HG03135 (cell line): Measurements from ENCODE around the gene NAGLU.
"Not testable (repeated sequence)": the region's sequence is repeated elsewhere in the genome, so short reads cannot be mapped to it uniquely, and the experiment has no call there.

ENCODE experiments used
- ATAC-seq: cut with Tn5 transposase; IDR thresholded peaks from one replicate; pipeline ENCODE4 v1.9.1; 2021; ENCODE audit warnings: mild to moderate bottlenecking, moderate library complexity; ENCODE audit not compliant: unreplicated experiment

Gene NAGLU

DNA sequence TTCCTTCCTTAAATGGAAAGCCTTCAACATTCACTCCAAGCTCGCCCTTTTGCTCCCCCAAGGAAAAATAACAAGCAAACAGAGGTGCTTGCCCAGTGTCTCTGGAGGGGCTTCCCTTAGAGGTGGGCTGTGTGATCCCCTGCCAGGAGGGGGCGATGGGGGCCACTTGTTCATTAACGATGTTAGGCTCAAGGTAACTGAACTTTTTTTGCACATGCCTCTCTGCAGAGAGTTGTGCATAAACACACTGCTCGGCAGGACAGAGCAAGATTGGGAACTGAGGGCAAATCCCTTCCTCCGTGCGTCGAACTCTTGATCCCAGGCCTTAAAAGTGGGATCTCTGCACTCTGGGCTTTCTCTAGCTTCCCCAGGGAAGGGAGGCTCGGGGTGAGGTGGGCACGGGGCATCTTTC is 15.5 kb upstream of the NAGLU start:
- no peak for ATAC-seq

DNA sequence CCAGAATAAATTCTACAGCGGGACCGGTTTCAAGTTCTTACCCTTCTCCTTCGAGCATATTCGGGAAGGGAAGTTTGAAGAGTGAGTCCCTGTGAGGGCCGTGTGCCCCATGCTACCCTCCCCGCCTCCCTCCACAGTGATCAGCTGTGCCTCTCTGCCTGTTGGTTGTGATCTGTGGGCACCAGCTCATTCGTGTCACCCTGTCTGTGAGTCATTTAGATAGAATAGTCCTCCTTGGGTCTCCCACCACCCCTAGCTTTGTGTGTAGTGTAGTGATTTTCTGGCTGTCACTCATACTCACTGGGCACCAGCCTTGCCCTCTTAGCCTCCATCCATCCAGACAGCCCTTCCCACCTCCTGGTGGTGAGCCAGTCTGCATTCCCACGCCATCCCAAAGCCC is 15.0 kb upstream of the NAGLU start:
- no peak for ATAC-seq

DNA sequence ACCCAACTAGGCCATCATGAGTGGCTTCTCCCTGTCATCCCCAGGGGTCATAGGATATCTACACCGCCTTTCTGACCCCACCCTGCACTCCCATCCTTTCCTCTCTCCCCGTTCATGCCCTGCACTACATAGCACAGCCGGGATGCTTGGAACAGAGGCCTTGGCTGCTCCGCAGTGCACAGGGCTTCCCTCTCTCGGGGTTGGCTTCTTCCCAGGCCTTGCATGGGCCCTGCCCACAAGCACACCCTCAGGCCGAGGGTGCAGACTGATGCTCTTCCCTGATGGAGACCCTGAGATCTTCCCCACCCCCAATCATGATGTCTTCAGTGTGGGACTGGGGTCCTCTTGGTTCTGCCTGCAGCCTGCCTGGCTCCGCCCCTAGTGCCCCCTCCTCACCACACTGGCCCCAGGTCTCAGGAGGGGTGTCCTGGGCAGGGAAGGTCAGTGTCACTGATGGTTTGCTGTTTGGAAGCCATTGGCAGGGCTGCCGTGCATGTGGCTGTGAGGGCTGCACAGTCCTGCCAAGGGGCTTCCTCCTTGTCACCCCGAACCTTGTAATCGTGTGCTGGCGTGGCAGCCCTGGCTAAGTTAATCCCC is 14.3 kb upstream of the NAGLU start:
- no peak for ATAC-seq

DNA sequence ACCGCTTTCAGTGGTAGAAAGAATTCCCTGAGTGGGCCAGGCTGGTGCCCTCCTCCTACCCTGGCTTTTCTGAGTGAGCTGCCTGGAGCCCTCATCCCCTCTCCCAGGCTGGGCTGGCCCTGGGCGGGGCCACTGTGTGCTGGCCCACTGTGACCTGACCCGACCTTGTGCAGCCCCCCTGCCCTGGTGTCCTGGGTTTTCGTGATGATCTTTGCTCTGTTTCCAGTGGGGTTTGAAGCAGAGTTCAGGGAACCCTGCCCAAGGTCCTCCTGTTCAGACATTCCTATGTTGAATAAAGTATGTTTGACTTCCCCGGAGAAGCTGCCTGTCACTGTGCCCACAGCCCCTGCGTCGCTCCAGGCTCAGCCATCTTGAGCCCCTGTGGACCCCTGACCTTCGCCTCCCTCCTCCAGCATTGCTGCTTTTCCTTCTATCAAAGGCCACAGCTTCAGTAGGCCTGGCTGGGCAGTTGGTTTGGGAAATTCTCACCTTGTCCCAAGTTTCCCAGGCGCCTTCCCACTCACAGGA is 13.7 kb upstream of the NAGLU start:
- ATAC-seq = no peak

DNA sequence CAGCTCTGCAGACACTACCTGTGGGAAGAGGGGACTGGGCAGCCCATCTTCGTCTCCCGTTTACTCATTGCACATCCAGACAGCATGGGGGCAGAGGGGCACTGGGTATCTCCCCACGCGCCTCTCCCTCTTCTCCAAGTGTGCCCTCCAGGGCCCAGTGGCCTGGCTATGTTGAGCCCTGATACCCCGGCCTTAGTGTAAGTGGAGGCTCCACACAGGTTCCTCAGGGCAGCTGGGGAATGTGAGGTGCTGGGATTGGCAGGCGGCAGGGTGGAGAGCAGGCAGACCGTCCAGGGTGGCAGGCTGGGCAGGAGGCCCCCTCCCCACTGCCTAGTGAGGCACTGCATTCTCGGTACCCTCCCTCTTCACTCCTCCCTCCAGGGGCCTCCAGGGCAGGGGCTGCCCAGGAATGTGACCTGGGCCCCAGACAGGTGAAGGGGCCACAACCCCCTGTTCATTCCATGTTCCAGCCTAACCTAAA is 13.2 kb upstream of the NAGLU start:
- ATAC-seq = no peak

DNA sequence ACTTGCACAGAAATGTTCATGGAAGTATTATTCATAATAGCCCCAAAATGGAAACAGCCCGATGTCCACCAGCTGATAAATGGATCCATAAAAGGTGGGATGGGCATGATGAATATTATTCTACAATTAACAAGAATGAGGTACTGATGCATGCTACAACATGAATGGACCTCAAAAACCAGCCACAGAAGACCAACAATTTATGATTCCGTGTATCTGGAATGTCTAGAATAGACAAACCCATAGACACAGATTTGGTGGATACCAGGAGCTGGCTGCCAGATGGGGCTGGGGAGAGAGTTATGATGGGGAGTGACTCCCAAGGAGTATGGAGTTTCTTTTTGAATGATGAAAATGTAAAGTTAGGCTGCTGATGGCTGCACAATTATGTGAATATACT is 10.8 kb upstream of the NAGLU start:
- no peak for ATAC-seq

DNA sequence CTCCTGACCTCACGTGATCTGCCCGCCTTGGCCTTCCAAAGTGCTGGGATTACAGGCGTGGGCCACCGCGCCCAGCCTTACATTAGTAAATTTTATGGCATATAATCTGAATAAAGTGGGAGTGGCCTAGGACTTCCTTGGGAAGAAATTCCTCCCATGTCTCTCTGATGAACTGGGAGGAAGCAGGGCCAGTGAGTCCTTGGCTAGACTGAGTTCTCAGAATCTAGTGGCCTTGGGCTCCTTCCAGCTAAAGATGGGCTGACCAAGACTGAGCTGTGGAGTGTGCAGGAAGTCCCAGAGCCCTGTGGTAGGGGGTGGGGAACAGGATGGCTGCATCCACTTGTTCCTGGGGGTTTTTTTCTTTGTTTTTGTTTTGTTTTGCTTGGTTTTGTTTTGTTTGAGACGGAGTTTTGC is 10.0 kb upstream of the NAGLU start:
- ATAC-seq = no peak

DNA sequence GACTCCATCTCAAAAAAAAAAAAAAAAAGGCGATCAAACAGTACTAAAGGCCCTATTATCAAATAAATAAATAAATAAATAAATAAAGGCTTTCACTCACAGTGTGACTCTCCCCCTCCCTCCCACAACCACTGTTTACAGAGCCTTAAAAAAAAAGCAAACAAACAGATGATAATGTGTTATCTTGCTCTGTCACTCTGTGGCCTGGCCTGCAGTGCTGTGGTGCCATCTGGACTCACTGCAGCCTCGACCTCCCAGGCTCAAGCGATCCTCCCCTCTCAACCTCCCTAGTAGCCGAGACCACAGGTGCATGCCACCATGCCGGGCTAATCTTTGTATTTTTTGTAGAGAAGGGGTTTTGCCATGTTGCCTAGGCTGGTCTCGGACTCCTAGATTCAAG is 8.1 kb upstream of the NAGLU start:
- ATAC-seq = no peak

DNA sequence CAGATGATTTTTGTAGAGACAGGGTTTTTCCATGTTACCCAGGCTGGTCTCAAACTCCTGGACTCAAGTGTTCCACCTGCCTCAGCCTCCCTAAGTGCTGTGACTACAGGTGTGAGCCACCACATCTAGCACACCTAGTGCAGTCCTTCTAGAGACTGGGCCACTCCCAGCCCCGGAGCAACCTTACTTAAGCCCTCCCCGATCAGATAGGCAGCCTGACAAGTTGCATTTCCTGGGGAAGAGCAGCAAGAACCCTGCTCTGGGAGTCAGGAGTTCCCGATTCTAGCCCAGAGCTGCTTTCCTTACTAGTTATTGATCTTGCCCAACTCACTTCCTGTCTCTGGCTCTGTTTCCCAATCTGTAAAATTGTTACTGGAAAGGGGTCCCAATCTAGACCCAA is 7.0 kb upstream of the NAGLU start:
- ATAC-seq = no peak

DNA sequence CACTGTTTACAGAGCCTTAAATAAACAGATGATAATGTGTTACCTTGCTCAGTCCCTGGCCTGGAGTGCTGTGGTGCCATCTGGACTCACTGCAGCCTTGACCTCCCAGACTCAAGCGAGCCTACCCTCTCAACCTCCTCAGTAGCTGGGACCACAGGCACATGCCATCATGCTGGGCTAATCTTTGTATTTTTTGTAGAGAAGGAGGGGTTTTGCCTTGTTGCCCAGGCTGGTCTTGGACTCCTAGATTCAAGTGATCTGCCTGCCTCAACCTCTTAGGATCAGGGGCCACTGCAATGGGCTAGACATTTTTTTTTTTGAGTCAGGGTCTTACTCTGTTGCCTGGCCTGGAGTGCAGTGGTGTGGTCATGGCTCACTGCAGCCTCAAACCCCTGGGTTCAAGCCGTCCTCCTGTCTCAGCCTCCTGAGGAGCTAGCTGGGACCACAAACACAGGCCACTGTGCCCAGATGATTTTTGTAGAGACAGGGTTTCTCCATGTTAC is 5.0 kb upstream of the NAGLU start:
- ATAC-seq = no peak

DNA sequence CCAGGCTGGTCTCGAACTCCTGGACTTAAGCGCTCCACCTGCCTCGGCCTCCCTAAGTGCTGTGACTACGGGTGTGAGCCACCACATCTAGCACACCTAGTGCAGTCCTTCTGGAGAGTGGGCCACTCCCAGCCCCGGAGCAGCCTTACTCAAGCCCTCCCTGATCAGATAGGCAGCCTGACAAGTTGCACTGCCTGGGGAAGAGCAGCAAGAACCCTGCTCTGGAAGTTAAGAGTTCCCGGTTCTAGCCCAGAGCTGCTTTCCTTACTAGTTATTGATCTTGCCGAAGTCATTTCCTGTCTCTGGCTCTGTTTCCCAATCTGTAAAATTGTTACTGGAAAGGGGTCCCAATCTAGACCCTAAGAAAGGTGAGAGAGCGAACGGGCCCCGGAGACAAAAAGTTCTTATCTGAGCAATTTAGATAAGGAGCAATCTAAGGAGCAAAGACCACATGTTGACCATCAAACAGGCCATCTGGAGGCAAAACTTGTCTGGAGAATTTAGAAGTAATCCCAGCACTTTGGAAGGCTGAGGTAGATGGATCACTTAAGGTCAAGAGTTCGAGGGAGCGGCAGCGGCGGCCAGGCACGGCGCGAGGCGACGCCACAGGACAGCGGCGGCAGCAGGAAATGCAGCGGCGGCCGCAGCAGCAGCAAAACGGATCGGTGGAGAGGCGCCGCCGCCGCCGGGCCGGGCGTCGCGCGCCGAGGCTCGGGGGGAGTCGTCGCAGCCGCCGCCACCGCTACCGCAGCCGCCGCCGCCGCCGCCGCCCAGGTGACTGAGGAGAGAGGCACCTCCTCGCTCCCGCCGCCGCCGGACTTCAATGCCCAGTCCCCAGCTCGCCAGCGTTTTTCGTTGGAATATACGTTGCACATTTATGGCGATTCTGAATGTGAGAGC is 4.3 kb upstream of the NAGLU start:
- ATAC-seq = no peak

DNA sequence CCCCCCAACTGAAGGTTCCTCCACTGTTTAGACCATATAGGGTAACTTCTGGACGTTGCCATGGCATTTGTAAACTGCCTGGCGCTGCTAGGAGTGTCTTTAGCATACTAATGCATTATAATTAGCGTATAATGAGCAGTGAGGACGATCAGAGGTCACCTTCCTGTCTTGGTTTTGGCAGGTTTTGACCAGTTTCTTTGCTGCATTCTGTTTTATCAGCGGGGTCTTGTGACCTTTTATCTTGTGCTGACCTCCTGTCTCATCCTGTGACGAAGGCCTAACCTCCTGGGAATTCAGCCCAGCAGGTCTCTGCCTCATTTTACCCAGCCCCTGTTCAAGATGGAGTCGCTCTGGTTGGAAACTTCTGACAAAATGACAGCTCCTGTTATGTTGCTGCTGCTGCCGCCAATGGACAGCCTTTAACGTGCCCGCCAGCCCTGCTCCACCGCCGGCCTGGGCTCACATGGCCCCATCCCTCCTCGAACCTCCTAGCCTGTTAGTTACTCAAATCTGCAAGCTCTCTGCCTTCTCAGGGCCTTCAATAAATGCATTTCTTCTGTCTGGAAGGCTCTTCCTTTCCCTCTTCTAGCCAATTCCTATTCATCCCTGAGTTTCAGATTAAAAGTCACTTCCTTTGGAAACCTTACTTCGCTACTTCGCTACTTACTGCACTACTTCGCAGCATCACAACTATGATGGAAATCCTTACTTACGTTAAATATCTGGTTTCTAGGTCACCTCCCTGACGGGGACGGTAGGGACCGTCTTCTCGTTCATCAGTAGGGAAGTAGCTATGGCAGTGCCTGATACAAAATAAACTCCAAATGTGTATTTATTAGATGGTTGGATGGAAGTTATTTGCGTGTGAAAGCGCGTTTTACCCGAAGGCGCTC is 640 bp upstream of the NAGLU start:
- no peak for ATAC-seq

DNA sequence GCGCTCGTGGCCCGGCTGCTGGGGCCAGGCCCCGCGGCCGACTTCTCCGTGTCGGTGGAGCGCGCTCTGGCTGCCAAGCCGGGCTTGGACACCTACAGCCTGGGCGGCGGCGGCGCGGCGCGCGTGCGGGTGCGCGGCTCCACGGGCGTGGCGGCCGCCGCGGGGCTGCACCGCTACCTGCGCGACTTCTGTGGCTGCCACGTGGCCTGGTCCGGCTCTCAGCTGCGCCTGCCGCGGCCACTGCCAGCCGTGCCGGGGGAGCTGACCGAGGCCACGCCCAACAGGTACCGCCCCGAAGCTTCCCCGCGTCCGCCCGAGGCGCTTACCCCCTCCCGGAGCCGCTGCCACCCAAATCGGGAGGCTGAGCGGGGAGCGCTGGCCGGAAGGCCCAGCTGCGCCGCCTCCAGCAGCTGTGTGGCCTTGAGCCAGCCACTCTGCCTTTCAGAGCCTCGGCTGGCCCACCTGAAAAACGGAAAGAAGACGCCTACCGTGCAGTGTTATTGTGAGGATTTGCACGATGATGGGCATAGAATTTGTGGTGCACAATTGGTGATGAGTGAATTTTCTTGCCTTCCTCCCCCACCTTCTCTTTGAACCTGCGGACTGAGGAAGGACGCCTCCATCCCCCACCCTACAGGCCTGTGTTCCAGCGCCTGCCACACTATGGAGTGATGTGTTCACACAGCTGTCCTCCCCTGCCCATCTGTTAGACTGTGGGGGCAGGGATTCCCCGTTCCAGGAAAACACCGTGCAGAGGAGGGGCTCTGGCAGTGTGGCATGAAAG is 523 bp downstream of the NAGLU start:
- ATAC-seq = peak; percentile 45

DNA sequence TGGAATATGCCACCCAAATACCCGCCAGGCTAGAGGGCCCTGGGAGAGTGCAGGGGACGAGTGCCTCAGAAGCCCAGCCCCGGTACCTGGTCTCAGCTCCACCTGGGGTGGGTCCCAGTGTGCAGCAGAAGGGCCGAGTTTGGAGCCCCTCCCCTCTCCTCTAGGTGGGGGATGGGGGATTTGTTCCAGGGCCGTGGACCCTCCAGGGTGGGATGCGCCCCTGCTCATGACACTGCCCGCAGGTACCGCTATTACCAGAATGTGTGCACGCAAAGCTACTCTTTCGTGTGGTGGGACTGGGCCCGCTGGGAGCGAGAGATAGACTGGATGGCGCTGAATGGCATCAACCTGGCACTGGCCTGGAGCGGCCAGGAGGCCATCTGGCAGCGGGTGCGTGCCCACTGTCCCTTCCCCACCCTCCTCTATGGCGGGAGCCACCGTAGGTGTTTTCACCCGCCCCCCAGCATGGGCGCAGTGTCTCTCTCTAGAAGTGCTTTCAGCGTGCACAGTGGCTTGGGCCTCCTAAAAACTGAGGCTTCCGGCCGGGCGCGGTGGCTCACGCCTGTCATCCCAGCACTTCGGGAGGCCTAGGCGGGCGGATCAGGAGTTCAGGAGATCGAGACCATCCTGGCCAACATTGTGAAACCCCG is 1.2 kb downstream of the NAGLU start:
- no peak for ATAC-seq

DNA sequence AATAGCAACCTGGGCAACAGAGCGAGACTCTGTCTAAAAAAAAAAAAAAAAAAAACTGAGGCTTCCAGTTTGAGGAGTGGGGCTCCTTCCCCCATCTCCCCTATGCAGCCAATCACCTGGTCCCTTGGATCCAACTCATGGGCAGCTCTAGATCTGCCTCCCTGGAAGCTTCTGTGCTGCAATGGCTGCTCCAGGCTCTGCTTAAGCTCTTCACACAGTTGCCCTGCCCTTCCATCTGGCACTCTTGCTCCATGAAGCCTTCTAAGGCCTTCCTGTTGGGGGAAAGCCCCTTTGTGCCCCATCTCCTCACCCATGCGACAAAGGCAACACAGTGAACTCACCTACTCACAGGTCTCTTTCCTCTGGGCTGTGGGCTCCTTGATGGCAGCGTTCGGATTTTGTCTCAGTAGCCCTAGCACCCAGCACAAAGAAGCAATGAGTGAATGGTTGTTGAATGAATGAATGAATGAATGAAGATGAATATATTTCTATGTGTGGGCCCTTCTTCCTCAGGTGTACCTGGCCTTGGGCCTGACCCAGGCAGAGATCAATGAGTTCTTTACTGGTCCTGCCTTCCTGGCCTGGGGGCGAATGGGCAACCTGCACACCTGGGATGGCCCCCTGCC is 1.9 kb downstream of the NAGLU start:
- ATAC-seq = no peak

DNA sequence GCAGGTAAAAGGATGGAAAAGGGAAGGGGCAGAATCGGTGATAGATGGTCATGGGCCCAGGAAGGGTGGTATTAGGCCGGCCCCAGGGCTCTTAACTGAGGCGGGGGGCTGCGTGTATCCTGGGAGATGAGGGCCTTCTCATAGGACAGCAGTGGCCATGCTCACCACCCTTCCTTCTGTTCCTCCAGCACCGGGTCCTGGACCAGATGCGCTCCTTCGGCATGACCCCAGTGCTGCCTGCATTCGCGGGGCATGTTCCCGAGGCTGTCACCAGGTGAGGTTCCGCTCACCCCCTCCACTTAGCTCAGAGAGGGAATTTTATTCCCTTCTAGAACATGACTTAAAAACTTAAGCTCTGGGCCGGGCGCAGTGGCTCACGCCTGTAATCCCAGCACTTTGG is 2.4 kb downstream of the NAGLU start:
- ATAC-seq = no peak

DNA sequence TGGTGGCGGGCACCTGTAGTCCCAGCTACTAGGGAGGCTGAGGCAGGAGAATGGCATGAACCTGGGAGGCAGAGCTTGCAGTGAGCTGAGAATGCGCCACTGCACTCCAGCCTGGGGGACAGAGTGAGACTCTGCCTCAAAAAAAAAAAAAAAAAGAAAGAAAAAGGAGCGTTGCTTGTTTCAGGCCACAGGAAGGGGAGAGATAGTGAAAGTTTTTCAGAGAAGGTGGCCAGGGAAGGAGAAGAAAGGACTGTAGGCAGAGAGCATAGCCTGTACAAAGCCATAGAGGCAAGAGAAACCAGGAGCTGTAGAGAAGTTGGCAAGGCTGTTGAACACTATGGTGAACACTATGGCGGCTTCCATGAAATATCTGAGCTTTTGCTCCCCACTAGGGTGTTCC is 4.5 kb downstream of the NAGLU start:
- not testable (repeated sequence) for ATAC-seq

DNA sequence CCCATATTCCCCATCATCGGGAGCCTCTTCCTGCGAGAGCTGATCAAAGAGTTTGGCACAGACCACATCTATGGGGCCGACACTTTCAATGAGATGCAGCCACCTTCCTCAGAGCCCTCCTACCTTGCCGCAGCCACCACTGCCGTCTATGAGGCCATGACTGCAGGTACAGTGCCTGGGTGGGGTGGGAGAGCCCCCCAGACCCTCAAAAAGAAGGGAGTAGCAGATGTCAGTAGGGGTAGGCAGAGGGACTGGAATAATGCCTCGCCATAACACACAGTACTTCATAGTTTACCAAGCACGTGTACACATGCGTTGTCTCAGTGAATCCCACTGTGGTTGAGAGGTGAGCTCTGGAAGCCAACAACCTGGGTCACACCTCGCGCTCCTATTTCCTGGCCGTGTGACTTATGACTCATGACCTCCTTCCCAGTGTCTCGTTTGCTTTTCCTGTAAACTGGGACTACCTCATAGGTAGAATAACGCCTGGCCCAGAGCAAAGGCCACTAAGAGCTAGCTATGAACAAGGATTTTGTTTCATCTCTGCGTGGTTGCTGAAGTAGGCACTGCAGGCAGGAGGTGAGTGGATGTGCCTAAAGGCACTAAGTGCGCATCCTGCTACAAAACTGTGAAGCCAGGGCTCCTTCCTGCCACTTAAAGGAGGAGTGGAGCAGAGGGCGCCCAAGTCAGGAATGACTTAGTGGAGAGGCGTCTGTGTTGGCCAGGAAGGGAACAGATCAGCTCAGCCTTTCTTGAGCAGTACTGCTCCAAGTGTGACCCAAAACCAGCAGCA is 5.2 kb downstream of the NAGLU start:
- ATAC-seq = no peak
